H1 (cell line): Measurements from ENCODE around the gene ATP2A3. TPM values are rescaled to one million over a fixed set of nuclear protein-coding genes. Genes with fewer than 3 reads are reported as not detected.

Experiments used
- CTCF ChIA-PET: fragments of 300-600 bp; sonication (Branson Sonifier 250); formaldehyde crosslinking; loops from one replicate; lab custom pipeline; 2021; ENCODE audit not compliant: partially characterized antibody; lab: Charles Lee
- POLR2A ChIA-PET: fragments of 300-600 bp; sonication (Branson Sonifier 250); formaldehyde crosslinking; loops from one replicate; lab custom pipeline; 2021; ENCODE audit warnings: inconsistent platforms; ENCODE audit not compliant: partially characterized antibody; lab: Charles Lee
- DNase-seq, 2 experiments: peaks; one replicate each; pipeline versions ENCODE4 v3.0.0 to v3.0.0-alpha.2; 2010 to 2022; ENCODE audit warnings: low spot score in 2 of 2, low read depth in 1 of 2, mixed read lengths in 1 of 2
- FAIRE-seq: peaks from 2 replicates; lab custom pipeline; 2011; peaks lifted over from hg19 to GRCh38; lab: Jason Lieb, UNC
- H2AFZ ChIP-seq: 2 replicates; pipeline ENCODE4 v1.8.1; 2012; ENCODE audit warnings: low read length, inconsistent platforms
- H2AK5ac ChIP-seq: 2 replicates; pipeline ENCODE4 v1.6.1; 2013; ENCODE audit warnings: low read depth, low read length
- H2BK120ac ChIP-seq: replicated peaks from 2 replicates; pipeline ENCODE3; 2013; ENCODE audit warnings: low read depth, low read length, inconsistent platforms
- H2BK12ac ChIP-seq: 2 replicates; pipeline ENCODE4 v1.6.1; 2013; ENCODE audit warnings: low read depth, low read length
- H2BK15ac ChIP-seq: 2 replicates; pipeline ENCODE4 v1.6.1; 2013; ENCODE audit warnings: low read length
- H2BK20ac ChIP-seq: 2 replicates; pipeline ENCODE4 v1.6.1; 2013; ENCODE audit warnings: low read length
- H2BK5ac ChIP-seq: 2 replicates; pipeline ENCODE4 v1.6.1; 2013; ENCODE audit warnings: low read depth, low read length
- H3K14ac ChIP-seq: 2 replicates; pipeline ENCODE4 v1.6.1; 2013; ENCODE audit warnings: inconsistent platforms; ENCODE audit not compliant: insufficient read length
- H3K18ac ChIP-seq: 2 replicates; pipeline ENCODE4 v1.6.1; 2013; ENCODE audit warnings: low read length; ENCODE audit errors: extremely low read depth
- H3K23ac ChIP-seq: 2 replicates; pipeline ENCODE4 v1.6.1; 2013; ENCODE audit warnings: inconsistent platforms; ENCODE audit not compliant: insufficient read length
- H3K23me2 ChIP-seq: 2 replicates; pipeline ENCODE4 v1.6.1; 2013; ENCODE audit warnings: low read depth, low read length
- H3K27ac ChIP-seq: 2 replicates; pipeline ENCODE4 v1.6.1; 2011; ENCODE audit warnings: low read depth, low read length, inconsistent platforms
- H3K27me3 ChIP-seq, 4 experiments: replicated peaks in 1 of 4; 1 replicate in 1 of 4; 2 replicates in 3 of 4; pipeline versions ENCODE4 v1.6.1 to v1.8.1; 2011 to 2013; ENCODE audit warnings: low read length in 3 of 4, mild to moderate bottlenecking in 3 of 4, inconsistent platforms in 2 of 4, mixed read lengths in 2 of 4, moderate library complexity in 1 of 4; ENCODE audit not compliant: control insufficient read depth in 3 of 4, insufficient read depth in 3 of 4; ENCODE audit errors: extremely low read depth in 1 of 4
- H3K36me3 ChIP-seq, 4 experiments: 2 replicates each; pipeline versions ENCODE4 v1.6.1 to v1.8.1; 2011 to 2013; ENCODE audit warnings: mild to moderate bottlenecking in 4 of 4, low read length in 3 of 4, moderate library complexity in 2 of 4, control low read depth in 1 of 4, inconsistent platforms in 1 of 4; ENCODE audit not compliant: insufficient read depth in 4 of 4, control insufficient read depth in 2 of 4
- H3K4ac ChIP-seq: replicated peaks from 2 replicates; pipeline ENCODE3; 2013; ENCODE audit warnings: low read length, low read depth, mixed read lengths, inconsistent platforms; ENCODE audit not compliant: insufficient read length
- H3K4me1 ChIP-seq, 4 experiments: replicated peaks in 1 of 4; 1 replicate in 1 of 4; 2 replicates in 3 of 4; pipeline versions ENCODE4 v1.6.1 to v1.8.1; 2011 to 2013; ENCODE audit warnings: low read length in 3 of 4, inconsistent platforms in 2 of 4, mixed read lengths in 1 of 4; ENCODE audit not compliant: insufficient read depth in 4 of 4, control insufficient read depth in 3 of 4
- H3K4me2 ChIP-seq, 2 experiments: 2 replicates each; pipeline versions ENCODE4 v1.6.1 to v1.8.1; 2011 to 2013; ENCODE audit warnings: low read depth in 2 of 2, low read length in 2 of 2, control low read depth in 1 of 2, inconsistent platforms in 1 of 2, mild to moderate bottlenecking in 1 of 2; ENCODE audit not compliant: insufficient read depth in 1 of 2
- H3K4me3 ChIP-seq, 4 experiments: fragments of 200-600, 300-600 bp in 1 of 4; sonication (generic), shearing (Covaris generic), sonication (Bioruptor Twin) in 1 of 4; 2 replicates each; pipeline versions ENCODE4 v1.5.1 to v1.8.1; 2011 to 2016; ENCODE audit warnings: low read length in 4 of 4, low read depth in 3 of 4, control low read depth in 2 of 4, inconsistent platforms in 2 of 4, mild to moderate bottlenecking in 2 of 4, mixed read lengths in 1 of 4, moderate library complexity in 1 of 4; ENCODE audit not compliant: insufficient read depth in 2 of 4; ENCODE audit errors: extremely low read depth in 1 of 4
- H3K56ac ChIP-seq: replicated peaks from 2 replicates; pipeline ENCODE3; 2013; ENCODE audit warnings: low read depth, mild to moderate bottlenecking, mixed read lengths, low read length, inconsistent platforms; ENCODE audit not compliant: insufficient read length
- H3K79me1 ChIP-seq: 2 replicates; pipeline ENCODE4 v1.6.1; 2013; ENCODE audit warnings: low read depth, low read length, control low read depth
- H3K79me2 ChIP-seq, 2 experiments: 2 replicates each; pipeline versions ENCODE4 v1.6.1 to v1.8.1; 2012 to 2013; ENCODE audit warnings: low read length in 2 of 2, mild to moderate bottlenecking in 2 of 2, inconsistent platforms in 1 of 2; ENCODE audit not compliant: insufficient read depth in 2 of 2, control insufficient read depth in 1 of 2
- H3K9ac ChIP-seq, 4 experiments: replicated peaks in 1 of 4; 1 replicate in 1 of 4; 2 replicates in 3 of 4; pipeline versions ENCODE4 v1.6.1 to v1.8.1; 2011 to 2013; ENCODE audit warnings: low read depth in 3 of 4, low read length in 3 of 4, control low read depth in 2 of 4, mild to moderate bottlenecking in 2 of 4, moderate library complexity in 2 of 4, inconsistent platforms in 1 of 4; ENCODE audit errors: extremely low read depth in 1 of 4
- H3K9me3 ChIP-seq, 2 experiments: 2 replicates each; pipeline versions ENCODE4 v1.6.1 to v1.8.1; 2012 to 2013; ENCODE audit warnings: mild to moderate bottlenecking in 2 of 2, moderate library complexity in 2 of 2, control low read depth in 1 of 2, inconsistent platforms in 1 of 2, low read depth in 1 of 2, low read length in 1 of 2, mixed read lengths in 1 of 2; ENCODE audit not compliant: insufficient read depth in 2 of 2
- H4K20me1 ChIP-seq, 2 experiments: replicated peaks in 1 of 2; 2 replicates each; pipeline versions ENCODE3 to v1.8.1; 2011 to 2013; ENCODE audit warnings: inconsistent platforms in 2 of 2, low read length in 2 of 2, mild to moderate bottlenecking in 1 of 2; ENCODE audit not compliant: insufficient read depth in 2 of 2, control insufficient read depth in 1 of 2
- H4K5ac ChIP-seq: 2 replicates; pipeline ENCODE4 v1.6.1; 2013; ENCODE audit warnings: low read length, low read depth, mixed read lengths, inconsistent platforms; ENCODE audit not compliant: insufficient read length
- H4K8ac ChIP-seq: 2 replicates; pipeline ENCODE4 v1.8.0; 2013; ENCODE audit warnings: mild to moderate bottlenecking, moderate library complexity, low read length, inconsistent platforms; ENCODE audit not compliant: insufficient read depth; ENCODE audit errors: extremely low read depth
- H4K91ac ChIP-seq: replicated peaks from 2 replicates; pipeline ENCODE3; 2013; ENCODE audit warnings: low read length, mixed read lengths, inconsistent platforms; ENCODE audit not compliant: insufficient read length
- BACH1 ChIP-seq: IDR thresholded peaks from 2 replicates; pipeline ENCODE4 v1.6.1; 2012; ENCODE audit warnings: low read length, improper control_type of control experiment
- CBX8 ChIP-seq: fragments of 300-800, 300-1000 bp; sonication (generic); IDR thresholded peaks from 2 replicates; pipeline ENCODE4 v1.7.1; 2016; ENCODE audit warnings: low read depth, low read length, borderline replicate concordance
- CEBPB ChIP-seq: IDR thresholded peaks from 2 replicates; pipeline ENCODE4 v1.6.1; 2012; ENCODE audit warnings: low read depth, low read length
- EZH2 ChIP-seq: fragments of 200-600 bp; sonication (generic); IDR thresholded peaks from 2 replicates; pipeline ENCODE4 v1.7.1; 2012; ENCODE audit warnings: low read depth, mild to moderate bottlenecking, moderate library complexity, low read length, inconsistent platforms; ENCODE audit not compliant: severe bottlenecking
- NANOG ChIP-seq: IDR thresholded peaks from 2 replicates; pipeline ENCODE4 v1.6.1; 2011; ENCODE audit warnings: low read length, low read depth, mild to moderate bottlenecking, inconsistent platforms; ENCODE audit not compliant: insufficient read depth, poor library complexity, severe bottlenecking
- PHF8 ChIP-seq: fragments of 200-600 bp; sonication (generic); conservative IDR thresholded peaks from 2 replicates; pipeline ENCODE4 v1.7.1; 2012; ENCODE audit warnings: low read depth, mild to moderate bottlenecking, inconsistent platforms, low read length, moderate library complexity
- POU5F1 ChIP-seq: IDR thresholded peaks from 2 replicates; pipeline ENCODE4 v1.6.1; 2011; ENCODE audit warnings: low read depth, mild to moderate bottlenecking, low read length, moderate library complexity
- SAP30 ChIP-seq: fragments of 300-600 bp; sonication (generic); IDR thresholded peaks from 2 replicates; pipeline ENCODE4 v1.7.1; 2012; ENCODE audit warnings: low read length, moderate library complexity, mild to moderate bottlenecking, inconsistent platforms; ENCODE audit not compliant: insufficient read depth, insufficient replicate concordance
- SRF ChIP-seq: IDR thresholded peaks from 2 replicates; pipeline ENCODE4 v1.6.1; 2011; ENCODE audit warnings: mild to moderate bottlenecking, low read depth, low read length, moderate library complexity
- TCF12 ChIP-seq: IDR thresholded peaks from 2 replicates; pipeline ENCODE4 v1.6.1; 2011; ENCODE audit warnings: low read depth, mild to moderate bottlenecking, low read length
- USF2 ChIP-seq: IDR thresholded peaks from 2 replicates; pipeline ENCODE4 v1.6.1; 2011; ENCODE audit warnings: low read length, improper control_type of control experiment
- WGBS, 2 experiments: shearing (Covaris generic) in 1 of 2; methylation state at CpG; one replicate each; pipeline versions ENCODE4 v1.1.6 to v1.1.7; 2013 to 2015; ENCODE audit warnings: low lambda C conversion rate in 2 of 2, mixed read lengths in 2 of 2, inconsistent platforms in 1 of 2, low coverage in 1 of 2, missing lambda C conversion rate in 1 of 2; ENCODE audit not compliant: insufficient replicate concordance in 2 of 2, insufficient coverage in 1 of 2, insufficient read length in 1 of 2; ENCODE audit errors: extremely low coverage in 1 of 2, missing lambda C conversion rate in 1 of 2; 5-methylcytosine and 5-hydroxymethylcytosine counted together
- polyA plus RNA-seq, 7 experiments: library from polyadenylated mRNA; depleted of rRNA in 3 of 7; stranded (reverse) in 5 of 7; unstranded in 2 of 7; fragments of >200 nt in 5 of 7; fragments of 200-250 nt in 2 of 7; gene quantifications; 1 replicate in 5 of 7; 2 replicates in 1 of 7; 4 replicates in 1 of 7; pipeline versions ENCODE4 v1.2.1 to v1.2.3, GENCODE V29; 2011 to 2013; ENCODE audit warnings: missing spikeins in 2 of 7, mixed read lengths in 2 of 7
- total RNA-seq: library from RNA; stranded (reverse); fragmentation: NEBNext Ultra II Directional; extraction: Animal tissue kit (Norgen Biotek cat#: 25700); gene quantifications from 2 replicates; pipeline ENCODE4 v1.2.1, GENCODE V29; 2021

The ATP2A3 gene
- total and polyA plus RNA-seq, 2 of the 8 experiments (the other 6 are each of a cell fraction or from before 2014, with no cell fraction given): 18.4 to 32.5 TPM

GRCh38 chr17:3986939-3987335 is 22.7 kb upstream of the ATP2A3 start:
- Histone ChIP-seq H4K5ac (no peak overlapping the region), H3K9me3 (no peaks in the 10 kb centered on the region), H3K23me2 (no peaks in the 10 kb centered on the region), H3K4ac (no peak overlapping the region), H2BK5ac (no peak overlapping the region), H2AK5ac (no peak overlapping the region), H3K56ac (no peak overlapping the region), H3K18ac (no peak overlapping the region; the same call in 1 of the 2 replicates), H2BK12ac (no peak overlapping the region), H2BK15ac (0 out of 2 replicates have a peak overlapping the region, but pooled peaks have one; percentile 61), H3K14ac (no peak overlapping the region), H3K23ac (no peak overlapping the region), H2BK120ac (no peak overlapping the region), H3K4me3 (no peak overlapping the region), H4K91ac (no peak overlapping the region), H3K4me1 (peaks cover under 1 to 11% (median 3%) of the 10 kb centered on the region in 4 experiments; a peak in 4 of 7 replicates), H3K27me3 (no peaks in the 10 kb centered on the region), H3K36me3 (no peaks in the 10 kb centered on the region), H4K20me1 (no peaks in the 10 kb centered on the region), H3K9ac (no peak overlapping the region), H3K27ac (no peak overlapping the region), H3K79me2 (no peaks in the 10 kb centered on the region), H2BK20ac (no peak overlapping the region), H3K4me2 (no peak overlapping the region), H2AFZ (no peak overlapping the region), H3K79me1 (no peaks in the 10 kb centered on the region), H4K8ac (no peak overlapping the region)
- WGBS, 2 experiments: 80% methylated on average over 3 of the region's 8 CpGs; no CpG with 5 or more reads in 1 of the 2 experiments
- CTCF ChIA-PET: interaction anchor here (2.3 kb wide), 1 partner anchor 18 kb away, joined by 7 read pairs; no protein-coding TSS in a partner anchor
- POLR2A ChIA-PET: interaction anchor here (1.6 kb wide), 1 partner anchor 15 kb away, joined by 4 read pairs; no protein-coding TSS in a partner anchor
- FAIRE-seq (no peak), DNase-seq (no peak)
- no peak for TF ChIP-seq CBX8
- TF ChIP-seq SAP30: no peak
- TF ChIP-seq USF2: no peak
- TF ChIP-seq CEBPB: no peak
- TF ChIP-seq NANOG: no peak
- no peak for TF ChIP-seq POU5F1
- no peak for TF ChIP-seq PHF8
- TF ChIP-seq EZH2: no peak
- TF ChIP-seq BACH1: no peak
- TF ChIP-seq SRF: no peak
- TF ChIP-seq TCF12: no peak
